GM18868 (cell line): ENCODE measurements around the gene CDIP1.

Source experiments
- ATAC-seq: cut with Tn5 transposase; IDR thresholded peaks from one replicate; pipeline ENCODE4 v1.9.1; 2021; ENCODE audit warnings: mild to moderate bottlenecking, moderate library complexity; ENCODE audit not compliant: unreplicated experiment

The CDIP1 gene

GRCh38 chr16:4539716-4540284, 1.2 kb upstream of the CDIP1 start:
- no peak for ATAC-seq

GRCh38 chr16:4537376-4538343, 913 bp downstream of the CDIP1 start:
- peak; percentile 26 for ATAC-seq

- no peak for ATAC-seq
Measured at GRCh38 chr16:4536391-4537106, 2.0 kb downstream of the CDIP1 start.

GRCh38 chr16:4535627-4536108, 2.9 kb downstream of the CDIP1 start:
- ATAC-seq = no peak

GRCh38 chr16:4534151-4534790, 4.3 kb downstream of the CDIP1 start:
- no peak for ATAC-seq

- no peak for ATAC-seq
Measured at GRCh38 chr16:4533490-4533889, 5.1 kb downstream of the CDIP1 start.

- ATAC-seq = no peak
Measured at GRCh38 chr16:4532238-4532637, 6.3 kb downstream of the CDIP1 start.

- ATAC-seq = no peak
Measured at GRCh38 chr16:4531811-4532210, 6.8 kb downstream of the CDIP1 start.

GRCh38 chr16:4529085-4530060, 9.2 kb downstream of the CDIP1 start:
- no peak for ATAC-seq

GRCh38 chr16:4525634-4526277, 12.8 kb downstream of the CDIP1 start:
- no peak for ATAC-seq

GRCh38 chr16:4525069-4525468, 13.5 kb downstream of the CDIP1 start:
- no peak for ATAC-seq

- no peak for ATAC-seq
Measured at GRCh38 chr16:4524571-4524970, 14.0 kb downstream of the CDIP1 start.

- ATAC-seq = no peak
Measured at GRCh38 chr16:4523686-4524085, 14.9 kb downstream of the CDIP1 start.

GRCh38 chr16:4522051-4522581, 16.5 kb downstream of the CDIP1 start:
- no peak for ATAC-seq

GRCh38 chr16:4520913-4521312, 17.7 kb downstream of the CDIP1 start:
- ATAC-seq = no peak

GRCh38 chr16:4519274-4520058, 19.1 kb downstream of the CDIP1 start:
- ATAC-seq = no peak

- no peak for ATAC-seq
Measured at GRCh38 chr16:4517812-4518680, 20.5 kb downstream of the CDIP1 start.
